Retinal pigment epithelial cell (primary cell): ENCODE data around the gene EFCAB12.
"Not testable (repeated sequence)": the region's sequence is repeated elsewhere in the genome, so short reads cannot be mapped to it uniquely, and the experiment has no call there.

Source experiments
- DNase-seq: peaks from one replicate; pipeline ENCODE4 v3.0.0-alpha.2; 2010; ENCODE audit warnings: low read depth
- H3K4me3 ChIP-seq: 2 replicates; pipeline ENCODE4 v1.5.1; 2011; ENCODE audit warnings: mild to moderate bottlenecking, low read length, control low read depth, moderate library complexity
- CTCF ChIP-seq: conservative IDR thresholded peaks from 2 replicates; pipeline ENCODE4 v1.5.1; 2011; ENCODE audit warnings: low read depth, low read length, control low read depth, inconsistent platforms

EFCAB12 gene

DNA sequence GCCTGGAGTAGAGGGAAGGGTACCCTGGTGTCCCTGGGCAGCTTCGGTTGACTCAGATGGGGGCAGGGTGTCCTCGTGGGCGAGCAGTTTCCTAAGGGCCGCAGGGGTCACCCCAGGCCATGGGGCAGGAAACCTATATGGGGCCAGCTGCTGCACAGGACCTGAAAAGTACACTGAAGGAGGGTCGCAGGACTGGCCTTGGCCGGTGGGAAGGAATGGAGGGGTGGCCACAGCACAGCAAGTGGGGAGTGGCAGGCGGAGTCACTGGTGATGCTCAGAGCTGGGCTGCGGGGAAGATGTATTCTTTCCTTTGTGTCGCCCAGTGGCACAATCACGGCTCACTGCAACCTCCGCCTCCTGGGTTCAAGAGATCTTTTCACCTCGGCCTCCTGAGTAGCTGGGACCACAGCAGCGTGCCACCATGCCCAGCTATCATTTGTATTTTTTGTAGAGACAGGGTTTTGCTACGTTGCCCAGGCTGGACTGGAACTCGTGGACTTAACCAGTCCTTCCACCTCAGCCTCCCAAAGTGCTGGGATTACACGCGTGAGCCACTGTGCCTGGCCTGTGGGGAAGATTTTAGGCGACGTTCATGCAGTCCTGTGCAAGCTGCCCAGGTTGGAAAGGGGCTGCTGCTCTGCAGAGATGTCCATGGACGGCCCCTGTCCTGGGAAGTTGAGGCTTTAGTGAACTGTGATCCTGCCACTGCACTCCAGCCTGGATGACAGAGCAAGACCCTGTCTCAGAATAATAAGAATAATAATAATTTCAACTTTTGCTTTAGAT lies 57.2 kb downstream of the EFCAB12 start:
- no peak overlapping the region for H3K4me3 ChIP-seq

GRCh38 chr3:129370248-129370964 lies 58.0 kb downstream of the EFCAB12 start:
- DNase-seq = no peak
- no peak overlapping the region for H3K4me3 ChIP-seq
- no peak for TF ChIP-seq CTCF

More for the DNA sequence above, 57.2 kb downstream of the EFCAB12 start:
- no peak for TF ChIP-seq CTCF
- DNase-seq = no peak

DNA sequence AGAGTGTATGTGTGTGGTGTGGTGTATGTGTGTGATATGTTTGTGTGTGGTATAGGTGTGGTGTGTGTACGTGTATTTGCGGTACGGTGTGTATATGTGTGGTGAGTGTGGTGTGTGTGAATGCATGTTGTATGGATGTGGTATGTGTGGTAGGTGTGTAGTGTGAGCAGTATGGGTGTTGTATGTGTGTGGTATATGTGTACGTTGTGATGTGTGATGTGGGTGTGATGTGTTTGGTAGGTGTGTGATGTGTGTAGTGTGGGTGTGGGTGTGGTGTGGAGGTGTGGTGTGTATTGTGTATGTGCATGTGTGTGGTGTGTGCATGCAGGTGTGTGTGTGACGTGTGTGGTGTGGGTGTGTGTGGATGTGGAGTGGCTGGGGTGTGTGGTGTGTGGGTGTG lies 58.7 kb downstream of the EFCAB12 start:
- no peak for TF ChIP-seq CTCF
- DNase-seq = no peak
- H3K4me3 ChIP-seq = no peak overlapping the region

GRCh38 chr3:129367821-129368220 lies 60.6 kb downstream of the EFCAB12 start:
- H3K4me3 ChIP-seq = no peak overlapping the region
- no peak for TF ChIP-seq CTCF
- DNase-seq = no peak

- no peak overlapping the region for H3K4me3 ChIP-seq
- TF ChIP-seq CTCF = no peak
- DNase-seq = no peak
Observed at GRCh38 chr3:129366312-129366831, 62.1 kb downstream of the EFCAB12 start.

- no peak for TF ChIP-seq CTCF
- H3K4me3 ChIP-seq = no peak overlapping the region
- no peak for DNase-seq
Observed at GRCh38 chr3:129365296-129366136, 62.9 kb downstream of the EFCAB12 start.

DNA sequence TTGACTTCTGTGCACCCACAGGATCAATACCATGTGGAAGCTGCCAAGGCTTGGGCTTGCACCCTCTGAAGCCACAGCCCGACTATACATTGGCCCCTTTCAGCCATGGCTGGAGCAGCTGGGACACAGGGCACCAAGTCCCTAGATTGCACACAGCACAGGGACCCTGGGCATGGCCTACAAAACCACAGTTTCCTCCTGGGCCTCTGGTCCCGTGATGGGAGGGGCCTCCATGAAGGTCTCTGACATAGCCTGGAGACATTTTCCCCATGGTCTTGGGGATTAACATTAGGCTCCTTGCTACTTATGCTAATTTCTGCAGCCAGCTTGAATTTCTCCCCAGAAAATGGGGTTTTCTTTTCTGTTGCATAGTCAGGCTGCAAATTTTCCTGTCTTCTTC lies 63.6 kb downstream of the EFCAB12 start:
- DNase-seq, H3K4me3 ChIP-seq: not testable (repeated sequence)

- DNase-seq, H3K4me3 ChIP-seq: not testable (repeated sequence)
Observed at GRCh38 chr3:129363356-129363755, 65.1 kb downstream of the EFCAB12 start.
